Liver (tissue), 3 donors: ENCODE results near the gene TMC2.

Experiments used
- CTCF ChIP-seq: fragments of 150-350 bp; IDR thresholded peaks from 2 replicates; pipeline ENCODE4 v1.5.1; 2017; ENCODE audit warnings: improper control_type of control experiment, low read depth, low read length; ENCODE audit not compliant: missing input control
- GABPA ChIP-seq, 2 donors: IDR thresholded peaks in 1 of 2; conservative IDR thresholded peaks in 1 of 2; 2 replicates each; pipeline ENCODE4 v1.6.1; 2016; ENCODE audit warnings: antibody characterized with exemption in 2 of 2, mild to moderate bottlenecking in 1 of 2, moderate library complexity in 1 of 2
- MAX ChIP-seq: IDR thresholded peaks from 2 replicates; pipeline ENCODE4 v1.6.1; 2016; ENCODE audit warnings: antibody characterized with exemption
- NR2F2 ChIP-seq: IDR thresholded peaks from 2 replicates; pipeline ENCODE4 v1.6.1; 2016; ENCODE audit warnings: antibody characterized with exemption
- RAD21 ChIP-seq, 2 donors: IDR thresholded peaks; 2 replicates each; pipeline ENCODE4 v1.6.1; 2016; ENCODE audit warnings: antibody characterized with exemption in 2 of 2, mild to moderate bottlenecking in 2 of 2
- RXRA ChIP-seq, 2 donors: IDR thresholded peaks; 2 replicates each; pipeline ENCODE4 v1.6.1; 2017 to 2018; ENCODE audit warnings: antibody characterized with exemption in 2 of 2, mild to moderate bottlenecking in 1 of 2
- TAF1 ChIP-seq: conservative IDR thresholded peaks from 2 replicates; pipeline ENCODE4 v1.6.1; 2016; ENCODE audit warnings: antibody characterized with exemption, mild to moderate bottlenecking
- YY1 ChIP-seq: IDR thresholded peaks from 2 replicates; pipeline ENCODE4 v1.6.1; 2016; ENCODE audit warnings: antibody characterized with exemption, mild to moderate bottlenecking
- donor health status: healthy.
- donor health status: healthy.

- TF ChIP-seq CTCF = no peak
- no peak for TF ChIP-seq TAF1
- no peak for TF ChIP-seq MAX
- no peak for TF ChIP-seq YY1
- TF ChIP-seq NR2F2 = no peak
- no peak for TF ChIP-seq GABPA (IDR thresholded peaks at IDR 0.05 in 1 of 2, conservative IDR thresholded peaks at IDR 0.05 in 1 of 2)
- TF ChIP-seq RXRA (IDR thresholded peaks at IDR 0.05) = no peak
- TF ChIP-seq RAD21 (IDR thresholded peaks at IDR 0.05) = no peak
Measured at GRCh38 chr20:2515203-2515602, 21.2 kb upstream of the TMC2 start.
